Activated B cell treated with CpG ODN at 0.5 μM for 24 hours (primary cell): Measurements from ENCODE around the gene MB. TPM values are rescaled to one million over a fixed set of nuclear protein-coding genes. Genes with fewer than 3 reads are reported as not detected.

Experiments used
- ATAC-seq: fragments of 200-7000 bp; cut with Tn5 transposase; one replicate; pipeline ENCODE4 v1.10.0; 2021; ENCODE audit warnings: low read depth, mild to moderate bottlenecking, moderate library complexity
- CTCF ChIA-PET: fragments of 350-600 bp; sonication (Branson Sonifier 250); formaldehyde crosslinking; loops from one replicate; lab custom pipeline; 2021; ENCODE audit warnings: antibody characterized with exemption; lab: Charles Lee
- POLR2A ChIA-PET: fragments of 350-600 bp; sonication (Branson Sonifier 250); formaldehyde crosslinking; loops from one replicate; lab custom pipeline; 2021; ENCODE audit warnings: antibody characterized with exemption; lab: Charles Lee
- DNase-seq: peaks from one replicate; pipeline ENCODE4 v3.0.0; 2022
- H3K27ac Mint-ChIP-seq: one replicate; pipeline ENCODE4 v1.8.0; 2020; ENCODE audit warnings: mixed read lengths
- H3K27me3 Mint-ChIP-seq: one replicate; pipeline ENCODE4 v1.8.0; 2021; ENCODE audit warnings: mixed read lengths
- H3K36me3 Mint-ChIP-seq: one replicate; pipeline ENCODE4 v1.8.0; 2021; ENCODE audit warnings: low read depth, mixed read lengths
- H3K4me1 Mint-ChIP-seq: one replicate; pipeline ENCODE4 v1.8.0; 2021; ENCODE audit warnings: mixed read lengths
- H3K4me3 Mint-ChIP-seq: one replicate; pipeline ENCODE4 v1.8.0; 2020; ENCODE audit warnings: mild to moderate bottlenecking, mixed read lengths
- H3K9me3 Mint-ChIP-seq: one replicate; pipeline ENCODE4 v1.8.0; 2020; ENCODE audit warnings: mixed read lengths
- CTCF ChIP-seq: fragments of 200-600 bp; IDR thresholded peaks from one replicate; pipeline ENCODE4 v1.8.0; 2022; ENCODE audit warnings: antibody characterized with exemption, mild to moderate bottlenecking
- intact Hi-C: fragments of 100-400 bp; cut with micrococcal nuclease; formaldehyde crosslinking; loops from one replicate; pipeline ENCODE4 v1.15.1; 2024
- total RNA-seq: library from RNA; stranded (reverse); gene quantifications from 2 replicates; pipeline ENCODE4 v1.2.3, GENCODE V29; 2022

Gene MB
- total RNA-seq, 1 donor from 2014 or later = not detected

- Mint-ChIP-seq H3K4me3 (no peak overlapping the region), H3K4me1 (peaks cover 6% of the 10 kb centered on the region), H3K27ac (no peak overlapping the region), H3K27me3 (peaks cover 34% of the 10 kb centered on the region), H3K36me3 (no peaks in the 10 kb centered on the region), H3K9me3 (peaks cover 3% of the 10 kb centered on the region)
- ATAC-seq = no peak
- CTCF ChIA-PET = interaction anchor here (1.2 to 2.2 kb wide), 3 partner anchors 11 to 502 kb away, joined by 3 to 8 read pairs (median 6); no protein-coding TSS in a partner anchor
- no peak for TF ChIP-seq CTCF
- no peak for DNase-seq
- intact Hi-C loops = loop anchor here (2.0 to 5.0 kb wide), 2 partner anchors 40 to 298 kb away; no protein-coding TSS in a partner anchor
- POLR2A ChIA-PET = no interaction called here
These were observed 5.2 kb upstream of the MB start for GRCh38 chr22:35622191-35622913.

- intact Hi-C loops = loop anchor here (5.0 kb wide), 1 partner anchor 39 kb away; no protein-coding TSS in a partner anchor
- no peak overlapping the region for H3K4me3 Mint-ChIP-seq
- peaks cover 2% of the 10 kb centered on the region for H3K4me1 Mint-ChIP-seq
- peaks cover 3% of the 10 kb centered on the region for H3K9me3 Mint-ChIP-seq
- no peak overlapping the region for H3K27ac Mint-ChIP-seq
- POLR2A ChIA-PET = no interaction called here
- H3K27me3 Mint-ChIP-seq = peaks cover 27% of the 10 kb centered on the region
- CTCF ChIA-PET = interaction anchor here (1.2 to 2.2 kb wide), 3 partner anchors 11 to 503 kb away, joined by 3 to 8 read pairs (median 6); no protein-coding TSS in a partner anchor
- TF ChIP-seq CTCF = no peak
- ATAC-seq (no peak), DNase-seq (no peak)
- no peaks in the 10 kb centered on the region for H3K36me3 Mint-ChIP-seq
These were observed 4.3 kb upstream of the MB start for GRCh38 chr22:35621451-35621850.

GRCh38 chr22:35620624-35621251 is 3.6 kb upstream of the MB start:
- Mint-ChIP-seq H3K9me3 (peaks cover 3% of the 10 kb centered on the region), H3K4me1 (peaks cover 2% of the 10 kb centered on the region), H3K27me3 (peaks cover 22% of the 10 kb centered on the region), H3K27ac (no peak overlapping the region), H3K36me3 (no peaks in the 10 kb centered on the region), H3K4me3 (no peak overlapping the region)
- DNase-seq (no peak), ATAC-seq (no peak)
- POLR2A ChIA-PET = no interaction called here
- no peak for TF ChIP-seq CTCF
- CTCF ChIA-PET = interaction anchor here (1.8 to 2.2 kb wide), 2 partner anchors 270 to 504 kb away, joined by 6 to 8 read pairs; no protein-coding TSS in a partner anchor
- intact Hi-C loops = loop anchor here (5.0 kb wide), 1 partner anchor 38 kb away; no protein-coding TSS in a partner anchor

GRCh38 chr22:35619336-35620094 is 2.4 kb upstream of the MB start:
- ChIA-PET POLR2A (no interaction called here), CTCF (interaction anchor here (0.6 to 2.2 kb wide), 2 partner anchors 144 to 505 kb away, joined by 3 to 6 read pairs; no protein-coding TSS in a partner anchor)
- intact Hi-C loops = loop anchor here (5.0 kb wide), 1 partner anchor 37 kb away; no protein-coding TSS in a partner anchor
- H3K4me3 Mint-ChIP-seq = no peak overlapping the region
- H3K36me3 Mint-ChIP-seq = no peaks in the 10 kb centered on the region
- H3K27ac Mint-ChIP-seq = no peak overlapping the region
- H3K27me3 Mint-ChIP-seq = peaks cover 13% of the 10 kb centered on the region
- H3K9me3 Mint-ChIP-seq = no peaks in the 10 kb centered on the region
- no peak for ATAC-seq
- peaks cover 2% of the 10 kb centered on the region for H3K4me1 Mint-ChIP-seq
- no peak for TF ChIP-seq CTCF
- DNase-seq = no peak
